Fibroblast of skin of back (primary cell): ENCODE data around the gene WNT2B. TPM values are rescaled to one million over a fixed set of nuclear protein-coding genes. Genes with fewer than 3 reads are reported as not detected.
"Not testable (repeated sequence)": the region's sequence is repeated elsewhere in the genome, so short reads cannot be mapped to it uniquely, and the experiment has no call there.

Experiments used
- DNase-seq: peaks from one replicate; pipeline ENCODE4 v3.0.0-alpha.2; 2013
- polyA plus RNA-seq, 2 experiments: library from polyadenylated mRNA; unstranded; fragments of 120-200 nt; gene quantifications; one replicate each; pipeline ENCODE4 v1.2.1, GENCODE V29; 2013; ENCODE audit not compliant: insufficient read length in 2 of 2

WNT2B gene
- 3.8 TPM for polyA plus RNA-seq (2013, experiment 1 of 2; ENCODE audit: insufficient read length)
- polyA plus RNA-seq (2013, experiment 2 of 2; ENCODE audit: insufficient read length), result 3.6 TPM

- DNase-seq, result no peak
Observed at GRCh38 chr1:112508278-112509004, at the start of gene WNT2B. WNT2B (plus strand) TSS chr1:112508965; CDS start chr1:112509263, 298 bp downstream.

DNA sequence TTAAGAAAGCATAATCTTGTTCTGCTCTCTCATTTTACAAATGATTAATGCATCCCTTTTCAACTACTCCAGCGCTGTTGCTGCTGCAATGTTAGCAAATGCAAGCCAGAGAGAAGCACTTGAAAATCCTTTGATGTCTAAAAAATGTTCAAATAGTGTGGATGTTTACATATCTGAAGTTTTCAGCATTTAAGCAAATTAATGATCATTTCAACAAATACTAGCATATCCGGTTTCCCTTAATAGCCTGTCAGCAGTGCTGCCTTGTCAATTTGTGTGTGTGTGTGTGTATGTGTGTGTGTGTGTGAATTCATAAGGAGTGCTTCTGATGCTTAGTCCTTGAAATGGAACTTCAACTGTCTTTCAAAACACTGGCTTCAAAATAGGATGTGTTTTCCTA is 48.1 kb upstream of the WNT2B start:
- peak; percentile 68 for DNase-seq

DNA sequence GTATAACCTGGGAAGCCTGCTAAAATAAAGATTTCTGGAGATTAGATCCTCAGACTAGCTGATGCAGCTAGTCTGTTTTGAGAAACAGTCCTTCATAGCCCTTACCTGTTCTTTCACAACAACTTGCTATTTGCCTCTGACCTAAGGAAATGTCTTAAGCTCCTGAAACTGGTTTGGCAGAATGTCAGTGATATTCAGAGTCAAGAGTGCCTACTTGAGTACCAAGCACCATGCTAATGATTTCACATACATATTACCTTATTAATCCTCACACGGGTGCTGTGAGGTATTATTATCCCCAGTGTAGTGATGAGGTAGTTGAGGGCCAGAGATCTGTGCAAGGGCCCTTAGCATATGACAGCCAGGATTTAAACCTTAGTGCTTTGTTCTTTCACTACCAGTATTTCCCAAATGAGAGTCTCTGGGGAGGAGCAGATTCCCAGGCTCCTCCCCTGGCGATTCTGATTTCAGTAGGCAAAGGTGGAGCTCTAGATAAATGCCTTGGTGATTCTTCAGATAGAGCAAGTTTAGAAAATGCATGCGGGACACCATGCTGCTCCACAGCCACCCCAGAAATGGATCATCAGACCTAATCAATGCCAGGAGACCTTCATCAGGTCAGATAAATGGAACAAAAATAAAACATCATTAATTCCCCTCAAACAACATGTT is 47.4 kb upstream of the WNT2B start:
- DNase-seq, result no peak

DNA sequence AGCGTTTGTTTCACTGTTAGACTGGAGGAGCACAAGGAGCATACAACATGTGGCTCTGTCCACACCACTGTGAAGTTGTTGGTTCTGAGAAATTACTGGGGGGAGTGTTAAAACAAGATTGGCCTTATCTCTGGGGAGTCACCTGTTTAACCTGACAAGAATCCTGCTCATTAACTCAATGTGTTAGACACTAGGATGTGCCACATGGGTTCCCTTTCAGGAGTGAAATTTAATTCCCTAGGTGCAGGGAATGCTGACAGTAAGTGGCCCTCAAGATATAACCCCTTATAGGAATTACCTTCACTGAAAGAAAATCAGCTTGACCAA is 45.8 kb upstream of the WNT2B start:
- DNase-seq, result no peak

GRCh38 chr1:112464501-112464900 is 44.3 kb upstream of the WNT2B start:
- no peak for DNase-seq

DNA sequence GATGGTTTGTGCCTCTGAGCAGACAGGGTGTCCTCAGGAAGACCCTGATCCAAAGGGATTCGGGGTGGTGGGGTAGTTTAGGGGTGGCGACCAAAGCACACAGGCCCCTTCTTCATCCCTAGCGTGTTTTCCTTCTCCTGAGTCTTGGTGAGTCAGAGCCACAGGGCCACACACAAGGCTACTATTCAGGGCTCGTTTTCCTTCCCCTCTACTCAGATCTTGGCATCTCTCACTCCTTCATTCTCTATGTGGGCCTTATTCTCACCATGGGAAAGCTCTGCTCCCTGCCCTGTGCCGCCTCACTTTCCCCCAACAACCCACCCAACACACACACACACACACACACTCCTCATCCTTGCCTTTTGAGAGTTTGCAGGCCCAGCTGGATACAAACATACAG is 43.6 kb upstream of the WNT2B start:
- peak; percentile 75 for DNase-seq

DNA sequence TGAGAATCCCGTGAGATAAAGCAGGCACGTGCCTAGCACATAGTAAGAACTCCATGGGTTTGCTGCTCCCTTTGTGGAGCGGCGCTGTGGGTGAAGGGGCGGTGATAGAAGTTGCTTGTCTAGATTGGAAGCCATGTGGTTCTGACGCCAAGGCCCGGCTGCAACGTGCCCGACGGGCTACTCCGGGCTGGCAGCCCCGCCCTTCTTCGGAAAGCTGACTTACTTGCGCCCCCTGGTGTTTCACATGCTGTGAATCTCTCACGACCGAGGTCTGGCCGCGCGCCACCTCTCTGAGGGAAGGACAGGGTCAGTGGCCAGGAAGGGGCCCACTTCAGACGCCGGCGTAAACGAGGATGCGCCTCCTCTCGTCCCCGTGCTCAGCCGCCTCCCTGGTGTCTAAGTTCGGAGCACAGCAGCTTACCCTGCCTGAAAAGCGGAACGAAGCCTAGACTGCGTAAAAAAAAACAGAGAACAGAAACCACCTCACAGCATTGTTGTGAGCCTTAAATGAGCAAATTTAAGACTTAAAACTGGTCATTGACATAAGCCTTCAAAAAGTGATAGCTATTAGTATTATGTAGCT is 42.6 kb upstream of the WNT2B start:
- DNase-seq, result peak; percentile 92

DNA sequence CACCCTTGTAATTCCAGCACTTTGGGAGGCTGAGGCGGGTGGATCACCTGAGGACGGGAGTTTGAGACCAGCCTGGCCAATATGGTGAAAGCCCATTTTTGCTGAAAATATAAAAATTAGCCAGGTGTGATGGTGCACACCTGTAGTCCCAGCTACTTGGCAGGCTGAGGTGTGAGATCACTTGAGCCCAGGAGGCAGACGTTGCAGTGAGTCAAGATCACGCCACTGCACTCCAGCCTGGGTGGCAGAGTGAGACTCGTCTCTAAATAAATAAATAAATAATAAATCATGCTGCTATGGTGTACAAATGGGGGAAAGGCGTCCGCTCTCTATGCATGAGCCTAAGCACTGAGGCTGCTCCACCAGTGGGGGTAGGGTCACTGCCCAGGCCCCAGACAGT is 38.4 kb upstream of the WNT2B start:
- not testable (repeated sequence) for DNase-seq

- no peak for DNase-seq
Observed at GRCh38 chr1:112470966-112471365, 37.8 kb upstream of the WNT2B start.

GRCh38 chr1:112472142-112472541 is 36.6 kb upstream of the WNT2B start:
- no peak for DNase-seq

- DNase-seq, result no peak
Observed at GRCh38 chr1:112477550-112477949, 31.2 kb upstream of the WNT2B start.

DNA sequence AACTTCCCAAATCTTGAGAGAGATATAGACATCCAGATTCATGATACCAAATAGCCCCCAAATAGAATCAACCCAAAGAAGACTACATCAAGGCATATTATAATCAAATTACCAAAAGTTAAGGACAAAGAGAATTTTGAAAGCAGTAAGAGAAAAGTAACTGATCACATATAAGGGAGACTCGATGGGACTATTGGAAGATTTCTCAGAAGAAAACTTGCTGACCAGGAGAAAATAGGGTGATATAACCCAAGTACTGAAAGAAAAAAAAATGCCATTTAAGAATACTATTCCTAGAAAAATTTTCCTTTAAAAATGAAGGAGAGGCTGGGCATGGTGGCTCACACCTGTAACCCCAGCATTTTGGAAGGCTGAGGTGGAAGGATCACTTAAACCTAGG is 30.5 kb upstream of the WNT2B start:
- no peak for DNase-seq

DNA sequence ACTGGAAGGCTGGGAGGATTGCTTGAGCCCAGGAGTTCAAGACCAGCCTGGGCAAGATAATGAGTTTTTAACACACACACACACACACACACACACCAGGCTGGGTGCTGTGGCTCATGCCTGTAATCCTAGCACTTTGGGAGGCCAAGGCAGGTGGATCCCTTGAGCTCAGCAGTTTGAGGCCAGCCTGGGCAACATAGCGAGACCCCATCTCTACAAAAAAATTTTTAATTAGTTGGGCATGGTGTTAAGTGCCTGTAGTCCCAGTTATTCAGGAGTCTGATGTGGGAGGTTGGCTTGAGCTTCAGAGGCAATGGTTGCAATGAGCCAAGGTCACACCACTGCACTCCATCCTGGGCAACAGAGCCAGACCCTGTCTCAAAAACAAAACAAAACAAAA is 22.7 kb upstream of the WNT2B start:
- DNase-seq, result not testable (repeated sequence)

- DNase-seq, result not testable (repeated sequence)
Observed at GRCh38 chr1:112487686-112488085, 21.1 kb upstream of the WNT2B start.

DNA sequence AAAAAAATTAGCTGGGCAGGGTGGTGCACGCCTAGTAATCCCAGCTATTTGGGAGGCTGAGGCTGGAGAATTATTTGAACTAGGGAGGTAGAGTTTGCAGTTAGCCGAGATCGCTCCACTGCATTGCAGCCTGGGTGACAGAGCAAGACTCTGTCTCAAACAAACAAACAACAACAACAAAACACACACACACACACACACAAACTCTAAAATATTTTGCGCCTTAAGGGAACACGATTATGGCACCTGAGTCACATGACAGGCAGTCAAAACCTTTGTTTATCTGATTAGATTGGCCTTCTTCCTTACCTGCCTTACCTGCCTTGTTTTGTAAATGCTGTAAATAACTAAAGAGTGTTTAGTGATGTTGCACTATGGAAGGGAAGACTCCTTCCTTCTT is 20.6 kb upstream of the WNT2B start:
- no peak for DNase-seq

DNA sequence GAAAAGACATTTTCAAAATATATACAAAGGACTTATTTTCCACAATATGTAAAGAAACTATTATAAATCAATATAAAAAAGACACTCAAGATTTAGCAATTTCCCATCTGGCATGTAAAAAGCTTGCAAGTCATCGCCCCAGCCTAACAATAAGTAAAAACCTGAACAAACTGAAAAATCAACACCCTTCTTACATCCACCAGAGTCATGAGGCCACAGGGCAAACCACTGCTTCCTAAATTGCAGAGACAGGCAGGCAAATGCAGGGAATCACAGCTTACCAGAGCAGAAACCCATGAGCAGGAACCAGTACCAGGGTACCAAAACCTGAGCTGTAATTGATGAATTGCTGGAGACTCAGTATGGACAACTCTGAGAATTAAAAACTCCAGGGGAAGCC is 16.7 kb upstream of the WNT2B start:
- DNase-seq, result no peak

GRCh38 chr1:112493351-112493750 is 15.4 kb upstream of the WNT2B start:
- DNase-seq, result no peak

DNA sequence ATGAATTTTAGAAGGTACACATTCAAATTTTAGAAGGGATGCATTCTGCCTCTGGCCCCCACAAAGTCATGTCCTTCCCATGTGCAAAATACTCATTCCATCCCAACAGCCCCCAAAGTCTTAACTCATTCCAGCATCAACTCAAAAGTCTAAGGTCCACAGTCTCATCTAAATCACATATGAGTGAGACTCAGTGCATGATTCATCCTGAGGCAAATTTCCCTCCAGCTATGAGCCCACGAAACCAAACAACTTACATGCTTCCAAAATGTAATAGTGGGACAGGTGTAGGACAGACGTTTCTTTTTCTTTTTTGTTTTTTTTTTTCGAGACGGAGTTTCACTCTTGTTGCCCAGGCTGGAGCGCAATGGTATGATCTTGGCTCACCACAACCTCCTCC is 12.5 kb upstream of the WNT2B start:
- DNase-seq, result no peak

GRCh38 chr1:112501810-112502641 is 6.7 kb upstream of the WNT2B start:
- peak; percentile 74 for DNase-seq

GRCh38 chr1:112502826-112503225 is 5.9 kb upstream of the WNT2B start:
- peak; percentile 59 for DNase-seq

- DNase-seq, result no peak
Observed at GRCh38 chr1:112504001-112504660, 4.6 kb upstream of the WNT2B start.

DNA sequence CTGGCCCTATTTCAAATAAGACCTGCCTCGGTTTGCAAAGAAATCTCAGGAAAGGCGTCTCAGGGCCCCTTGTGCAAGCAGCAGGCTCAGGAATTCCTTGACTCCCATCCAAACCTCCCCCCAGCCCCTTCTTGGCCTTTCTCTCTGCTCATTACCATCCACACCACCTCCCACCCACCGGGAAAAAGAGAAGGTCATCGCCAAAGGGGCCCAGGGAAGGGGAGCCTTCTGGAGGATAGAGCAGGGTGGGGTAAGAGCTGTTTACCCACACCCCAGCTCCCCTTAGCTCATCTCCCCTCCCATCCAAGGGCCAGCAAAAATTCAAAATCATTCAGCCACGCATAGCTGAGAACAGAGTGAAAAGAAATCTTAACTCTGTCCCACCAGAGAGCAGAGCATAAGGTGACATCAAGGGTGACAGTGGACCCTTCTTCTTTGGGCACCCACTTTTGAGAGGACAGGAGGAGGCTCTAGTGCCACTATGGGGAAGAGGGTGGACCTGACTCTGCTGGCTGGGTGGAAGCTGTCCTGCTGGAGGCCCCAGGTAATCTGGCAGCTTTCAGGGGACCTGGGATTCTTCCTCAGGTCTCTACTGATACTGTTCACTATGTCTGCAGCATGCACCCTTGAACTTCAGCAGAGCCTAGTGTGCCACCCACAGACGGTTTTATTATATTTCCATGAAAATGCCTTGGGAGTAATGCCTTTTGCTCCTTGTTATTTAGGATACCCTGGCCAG is 3.9 kb upstream of the WNT2B start:
- no peak for DNase-seq
